Stomach (tissue), 4 donors: ENCODE measurements around the gene ALKAL2.

Source experiments
- POLR2AphosphoS5 ChIP-seq, 3 donors: sonication (generic); formaldehyde crosslinking; IDR thresholded peaks; one replicate each; pipeline ENCODE4 v1.6.1; 2016; ENCODE audit warnings: antibody characterized with exemption in 3 of 3
- TF ChIP-seq, protein P1 (sequence below), 7 experiments: fragments of 450-650 bp in 4 of 7; fragments of 200-600 bp in 3 of 7; sonication (generic) in 3 of 7; IDR thresholded peaks; one replicate each; pipeline ENCODE4 v1.5.1; 2016 to 2019; ENCODE audit warnings: antibody characterized with exemption in 7 of 7, control low read depth in 2 of 7, mild to moderate bottlenecking in 1 of 7

DNA sequence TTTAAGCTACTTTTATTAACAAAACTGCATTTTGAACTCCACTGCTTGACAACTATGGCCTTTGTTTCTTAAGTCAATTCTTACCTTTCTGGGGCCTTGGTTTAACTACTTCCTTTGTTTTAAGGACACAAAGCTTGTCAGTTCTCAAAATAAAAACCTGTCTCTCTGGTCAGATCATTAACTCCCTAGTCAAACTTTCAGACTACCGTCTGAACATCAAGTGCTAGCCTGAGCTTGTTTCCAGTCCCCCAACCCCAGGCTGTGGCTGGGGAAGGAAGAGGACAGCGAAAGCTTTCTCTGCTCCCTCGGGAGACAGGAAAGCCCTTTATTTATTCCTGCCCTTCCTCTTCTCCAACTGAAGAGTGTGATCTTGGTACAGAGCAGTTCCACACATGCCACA lies 25.8 kb downstream of the ALKAL2 start:
- TF ChIP-seq, protein P1, sequence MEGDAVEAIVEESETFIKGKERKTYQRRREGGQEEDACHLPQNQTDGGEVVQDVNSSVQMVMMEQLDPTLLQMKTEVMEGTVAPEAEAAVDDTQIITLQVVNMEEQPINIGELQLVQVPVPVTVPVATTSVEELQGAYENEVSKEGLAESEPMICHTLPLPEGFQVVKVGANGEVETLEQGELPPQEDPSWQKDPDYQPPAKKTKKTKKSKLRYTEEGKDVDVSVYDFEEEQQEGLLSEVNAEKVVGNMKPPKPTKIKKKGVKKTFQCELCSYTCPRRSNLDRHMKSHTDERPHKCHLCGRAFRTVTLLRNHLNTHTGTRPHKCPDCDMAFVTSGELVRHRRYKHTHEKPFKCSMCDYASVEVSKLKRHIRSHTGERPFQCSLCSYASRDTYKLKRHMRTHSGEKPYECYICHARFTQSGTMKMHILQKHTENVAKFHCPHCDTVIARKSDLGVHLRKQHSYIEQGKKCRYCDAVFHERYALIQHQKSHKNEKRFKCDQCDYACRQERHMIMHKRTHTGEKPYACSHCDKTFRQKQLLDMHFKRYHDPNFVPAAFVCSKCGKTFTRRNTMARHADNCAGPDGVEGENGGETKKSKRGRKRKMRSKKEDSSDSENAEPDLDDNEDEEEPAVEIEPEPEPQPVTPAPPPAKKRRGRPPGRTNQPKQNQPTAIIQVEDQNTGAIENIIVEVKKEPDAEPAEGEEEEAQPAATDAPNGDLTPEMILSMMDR (IDR thresholded peaks at IDR 0.05): no peak
- no peak for TF ChIP-seq POLR2AphosphoS5 (IDR thresholded peaks at IDR 0.05)
